Endothelial cell of hepatic sinusoid (primary cell): Measurements from ENCODE around the gene ITGA2B.

Experiments
- in situ Hi-C: cut with HindIII; loops from 2 replicates; pipeline ENCODE4 v1.10.0; 2017; ENCODE audit warnings: low sequenced_read_pairs

Gene ITGA2B

DNA sequence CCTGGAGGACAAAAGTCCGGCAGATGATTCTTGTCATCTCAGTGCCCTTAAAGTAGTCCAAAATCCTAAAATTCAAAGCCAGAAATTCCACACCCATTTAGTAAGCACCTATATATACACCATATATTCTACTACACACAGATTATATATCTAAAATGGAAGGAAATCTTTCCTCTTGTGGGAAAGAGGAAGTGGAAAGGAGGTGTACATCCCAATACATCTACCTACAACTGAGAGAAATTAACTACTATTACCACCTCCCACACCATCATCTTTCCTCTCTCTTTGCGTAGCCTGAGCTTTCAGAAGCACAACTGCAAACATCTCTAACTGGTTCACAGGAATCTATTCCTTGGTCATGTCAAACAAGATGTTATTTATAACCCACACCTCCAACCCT, 5.4 kb upstream of the ITGA2B start:
- in situ Hi-C loops, result loop anchor here (5.0 kb wide), 2 partner anchors 42 to 137 kb away; no protein-coding TSS in a partner anchor

DNA sequence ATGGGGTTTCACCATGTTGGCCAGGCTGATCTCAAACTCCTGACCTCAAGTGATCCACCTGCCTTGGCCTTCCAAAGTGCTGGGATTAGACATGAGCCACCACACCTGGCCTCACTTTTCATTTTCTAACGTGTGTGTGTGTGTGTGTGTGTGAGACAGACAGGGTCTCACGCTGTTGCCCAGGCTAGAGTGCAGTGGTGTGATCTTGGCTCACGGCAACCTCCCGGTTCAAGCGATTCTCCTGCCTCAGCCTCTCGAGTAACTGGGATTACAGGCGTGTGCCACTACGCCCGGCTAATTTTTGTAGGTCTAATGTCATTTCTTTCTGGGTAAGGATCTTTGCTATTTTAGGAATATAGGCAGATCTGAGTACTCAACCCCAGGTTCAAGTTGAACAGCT, 4.7 kb upstream of the ITGA2B start:
- in situ Hi-C loops, result loop anchor here (5.0 kb wide), 2 partner anchors 43 to 138 kb away; no protein-coding TSS in a partner anchor

DNA sequence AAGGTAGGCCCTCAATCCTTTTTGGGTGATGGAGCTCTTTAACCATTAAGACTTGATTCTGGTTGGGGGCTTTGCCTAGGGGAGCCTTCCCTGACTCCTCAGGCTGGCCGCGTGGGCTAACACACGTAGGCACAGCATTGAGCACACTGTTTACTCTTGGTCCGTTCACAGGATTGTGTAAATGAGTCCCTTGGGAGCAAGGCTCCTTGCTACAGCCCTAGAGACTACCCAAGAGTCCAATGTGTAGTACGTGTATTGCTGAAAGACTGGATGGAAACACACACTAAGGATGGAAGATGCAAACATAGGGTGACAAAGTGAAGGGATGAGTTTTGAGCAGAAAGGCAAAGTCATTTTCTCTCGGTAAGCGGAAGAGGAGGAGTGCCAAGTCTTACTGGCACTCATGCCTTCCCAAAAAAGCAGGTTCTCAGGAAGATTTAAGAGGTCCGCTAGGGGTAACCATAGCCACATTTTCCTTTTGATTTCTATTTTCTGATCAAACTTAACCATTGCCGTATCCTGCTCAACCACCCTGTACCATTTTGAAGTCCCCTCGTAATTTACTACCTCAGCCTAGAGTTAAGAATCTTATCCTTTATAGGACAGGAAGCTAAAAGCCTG, 911 bp upstream of the ITGA2B start:
- in situ Hi-C loops, result loop anchor here (5.0 kb wide), 2 partner anchors 47 to 142 kb away; no protein-coding TSS in a partner anchor

DNA sequence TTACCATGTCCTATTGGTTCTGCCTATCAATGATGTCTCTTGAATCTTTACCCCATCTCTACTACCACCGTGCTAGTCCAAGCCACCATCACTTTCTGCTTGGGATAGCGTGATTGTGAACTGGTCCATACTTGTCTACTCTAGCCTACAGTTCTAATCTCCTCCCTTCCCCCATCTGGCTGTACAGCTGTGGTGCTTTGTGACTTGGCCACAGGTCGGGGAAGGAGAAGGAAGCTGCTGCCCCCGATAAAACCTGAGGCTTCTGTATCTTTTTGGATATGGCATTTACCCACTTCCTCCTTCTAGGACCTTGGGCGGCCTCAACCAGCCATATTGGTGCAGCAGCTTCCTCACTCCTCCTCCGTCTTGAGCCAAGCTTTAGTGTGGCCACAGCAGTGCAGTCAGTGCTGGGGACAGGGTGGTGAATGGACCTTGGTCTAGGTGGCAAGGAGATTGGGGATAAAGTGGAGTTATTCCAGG, 314 bp upstream of the ITGA2B start:
- in situ Hi-C loops, result loop anchor here (5.0 kb wide), 2 partner anchors 48 to 143 kb away; no protein-coding TSS in a partner anchor

DNA sequence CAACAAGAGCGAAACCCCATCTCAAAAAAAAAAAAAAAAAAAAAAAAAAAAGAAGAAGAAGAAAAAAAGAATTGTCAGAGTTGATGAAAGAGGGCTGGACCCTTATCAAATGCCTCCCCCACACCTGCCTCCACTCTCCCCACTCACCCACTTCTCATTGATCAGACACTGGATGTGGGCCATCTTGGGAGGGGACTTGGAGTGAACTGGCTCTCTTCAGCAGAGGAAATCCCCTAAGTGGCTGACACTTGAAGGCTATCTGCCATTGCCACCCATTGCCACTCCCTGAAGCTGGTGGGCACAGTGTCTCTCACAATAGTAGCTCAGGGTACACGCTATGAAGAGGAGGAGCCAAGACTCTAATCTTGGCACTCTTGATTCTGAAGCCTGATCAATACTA, 1.6 kb downstream of the ITGA2B start:
- in situ Hi-C loops, result no loop called here

DNA sequence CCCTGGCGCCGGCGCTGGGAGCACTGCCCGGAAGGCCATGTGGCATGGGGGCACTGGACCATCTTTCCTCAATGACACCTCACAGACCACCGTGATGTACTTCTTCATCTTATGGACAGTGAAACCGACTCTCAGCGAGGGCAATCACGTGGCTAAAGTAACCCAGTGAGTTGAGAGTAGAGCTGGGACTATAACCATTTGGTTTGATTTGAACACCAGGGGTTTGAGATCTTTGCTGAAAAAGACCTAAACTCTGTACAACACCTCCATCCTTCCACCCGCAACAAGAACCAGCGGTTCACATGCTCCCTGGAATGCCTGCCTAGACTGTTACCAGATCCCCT, 3.3 kb downstream of the ITGA2B start:
- in situ Hi-C loops, result no loop called here

DNA sequence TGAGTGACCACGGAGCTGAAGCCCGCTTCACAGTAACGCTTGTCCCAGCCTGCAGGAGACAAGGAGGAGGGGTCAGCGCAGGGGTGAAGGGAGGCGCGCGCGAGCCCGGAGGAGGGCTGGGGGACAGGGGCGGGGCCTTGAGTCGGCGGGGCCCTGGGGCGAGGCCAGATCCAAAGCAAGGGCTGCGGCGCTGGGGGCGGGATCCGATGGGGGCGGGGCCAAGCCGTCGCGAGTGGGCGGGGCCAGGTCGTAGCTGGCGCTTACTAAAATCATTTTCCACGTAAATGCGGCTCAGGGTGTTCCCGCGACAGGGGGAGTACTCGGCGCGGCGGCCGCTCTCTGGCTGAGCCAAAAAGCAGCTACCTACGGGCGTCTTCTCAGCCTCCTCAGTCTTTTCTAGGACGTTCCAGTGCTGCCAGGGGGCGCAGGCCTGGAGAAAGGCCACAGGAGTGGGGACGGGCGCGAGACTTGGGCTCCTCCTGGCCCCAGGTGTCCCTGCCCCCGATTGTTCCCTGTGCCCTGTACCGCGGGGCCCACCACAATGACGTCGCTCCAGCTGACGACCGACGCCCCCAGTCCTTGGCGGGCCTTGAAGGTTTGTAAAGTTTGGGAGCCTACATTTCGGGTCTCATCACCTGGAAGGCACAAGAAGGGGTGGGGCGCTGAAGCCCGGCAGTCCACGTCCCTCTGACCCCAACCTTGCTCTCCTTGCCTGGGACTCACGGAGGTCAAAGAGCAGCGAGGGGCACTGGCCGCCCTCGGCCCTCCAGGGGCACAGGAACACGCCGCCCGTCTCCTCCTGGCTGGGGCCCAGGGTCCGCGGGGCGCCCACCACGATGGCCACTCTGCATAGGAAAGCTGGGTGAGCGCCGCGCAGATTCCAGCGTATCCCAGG, 3.9 kb downstream of the ITGA2B start:
- in situ Hi-C loops, result no loop called here

DNA sequence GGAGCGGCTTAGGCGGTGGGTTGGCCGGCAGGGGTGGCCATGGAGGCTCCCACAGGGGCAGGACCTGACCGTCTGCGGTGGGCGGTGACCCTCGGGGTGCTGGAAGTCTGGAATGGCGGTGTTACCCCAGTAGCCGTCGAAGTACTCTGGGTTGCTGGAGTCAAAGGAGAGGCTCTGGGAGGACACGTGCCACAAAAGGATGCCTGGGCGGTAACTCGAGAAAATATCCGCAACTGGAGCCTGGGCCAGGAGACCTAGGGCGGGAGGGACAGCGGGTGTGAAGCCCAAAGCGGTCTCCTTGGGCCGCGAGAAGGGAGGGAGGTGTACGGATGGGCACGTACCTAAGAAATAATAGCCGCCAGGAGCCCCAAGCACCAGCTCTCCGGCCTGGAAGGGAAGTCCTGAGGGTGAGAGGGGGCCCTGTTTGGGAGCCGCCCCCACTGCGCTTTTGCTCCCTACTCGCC, 4.6 kb downstream of the ITGA2B start:
- in situ Hi-C loops, result no loop called here

DNA sequence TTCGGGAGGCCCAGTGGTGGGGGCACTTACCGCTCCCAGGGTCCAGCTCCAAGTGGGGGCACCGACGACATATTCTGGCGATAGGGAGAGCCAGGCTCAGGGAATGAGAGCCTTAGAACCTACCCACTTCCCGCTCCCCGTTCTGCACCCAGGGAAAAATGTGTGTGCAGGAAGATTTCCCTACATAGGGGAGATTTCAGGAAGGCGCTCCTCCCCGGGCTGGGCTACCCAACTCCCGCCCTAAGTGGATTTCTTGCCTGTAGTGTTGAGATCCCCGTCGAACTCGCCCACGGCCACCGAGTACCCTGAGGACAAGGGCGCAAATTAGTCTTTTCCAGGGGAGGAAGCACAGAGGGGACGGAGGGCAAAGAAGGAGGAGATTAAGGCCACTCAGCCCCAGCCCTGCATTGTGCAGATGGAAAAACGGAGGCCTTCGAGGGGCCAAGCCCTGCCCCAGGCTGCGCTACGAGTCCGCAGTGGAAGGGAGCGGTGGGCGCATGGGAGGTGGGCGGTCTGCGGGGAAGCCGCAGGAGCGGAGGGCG, 5.1 kb downstream of the ITGA2B start:
- in situ Hi-C loops, result no loop called here

DNA sequence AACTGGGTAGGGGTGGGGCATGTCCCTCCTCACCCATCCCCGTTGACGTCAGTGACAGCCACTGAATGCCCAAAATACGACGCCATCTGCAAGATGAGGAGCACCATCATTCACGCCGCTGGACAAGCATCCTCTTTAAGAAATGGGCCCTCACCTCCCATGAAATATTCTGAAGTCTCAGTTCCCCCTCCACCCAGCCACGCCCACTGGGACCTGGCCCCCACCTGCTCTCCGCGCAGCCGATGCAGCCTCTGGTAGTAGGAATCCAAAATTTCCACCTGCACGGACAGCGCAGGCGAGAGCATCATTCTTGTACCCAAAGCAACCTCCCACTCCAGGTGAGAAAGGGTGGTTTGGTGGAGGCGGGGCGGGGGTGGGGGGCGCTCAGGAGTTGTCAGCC, 5.6 kb downstream of the ITGA2B start:
- in situ Hi-C loops, result no loop called here

DNA sequence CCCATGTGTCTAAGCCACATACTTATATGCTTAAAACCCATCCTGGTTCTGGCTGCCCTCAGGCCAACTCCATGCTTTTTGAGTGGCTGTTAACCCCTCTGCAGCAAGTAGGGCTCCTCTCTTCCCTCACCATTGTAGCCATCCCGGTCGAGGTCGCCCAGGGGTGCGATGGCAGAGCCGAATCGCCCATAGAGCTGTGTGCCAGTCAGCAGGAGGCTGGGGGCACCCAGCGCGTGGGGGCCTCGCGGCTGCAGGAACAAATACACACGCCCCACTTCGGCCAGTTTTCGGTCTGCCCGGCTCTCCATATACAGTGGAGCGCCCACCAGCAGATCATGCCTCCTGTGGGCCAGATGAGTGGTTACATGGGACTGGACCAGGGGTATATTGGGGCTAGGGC, 6.1 kb downstream of the ITGA2B start:
- in situ Hi-C loops, result no loop called here

DNA sequence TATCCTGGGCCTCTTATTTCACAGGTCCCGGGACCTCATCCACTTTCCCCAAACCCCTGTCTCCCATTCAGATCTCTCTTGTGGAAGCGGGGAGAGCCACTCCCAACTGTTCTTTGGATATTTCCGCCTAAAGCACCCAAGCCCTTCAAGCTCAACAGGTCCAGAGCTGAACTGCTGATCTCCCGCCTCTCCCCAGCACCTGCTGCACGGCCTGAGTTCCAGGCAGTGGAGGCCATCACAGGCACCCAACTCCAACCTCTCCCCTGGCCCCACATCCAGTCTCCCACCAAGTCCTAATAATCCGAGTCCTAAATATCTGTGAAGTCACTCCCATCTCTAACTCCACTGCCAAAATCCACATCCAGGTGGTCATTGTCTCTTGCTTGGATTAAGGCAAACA, 6.5 kb downstream of the ITGA2B start:
- in situ Hi-C loops, result no loop called here

DNA sequence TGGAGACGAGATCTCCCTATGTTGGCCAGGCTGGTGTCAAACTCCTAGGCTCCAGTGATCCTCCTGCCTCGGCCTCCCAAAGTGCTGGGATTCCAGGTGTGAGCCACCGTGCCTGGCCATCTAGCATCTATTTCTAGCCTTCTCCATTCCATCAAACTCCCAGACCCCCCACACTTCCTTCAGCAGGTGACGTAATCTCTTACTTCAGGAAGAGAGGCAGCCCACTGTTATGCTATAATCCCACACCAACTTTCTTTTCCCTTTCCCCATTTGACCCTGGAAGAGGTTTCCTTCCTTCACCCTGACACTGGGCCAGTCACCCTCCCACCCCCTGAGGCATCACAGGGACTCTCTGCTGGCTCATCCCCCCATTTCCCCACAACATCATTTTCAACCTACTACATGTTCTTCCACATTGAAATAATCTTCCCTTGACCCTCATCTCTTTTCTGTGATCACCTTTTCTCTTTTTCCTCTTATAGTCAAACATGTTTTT, 7.6 kb downstream of the ITGA2B start:
- in situ Hi-C loops, result no loop called here

DNA sequence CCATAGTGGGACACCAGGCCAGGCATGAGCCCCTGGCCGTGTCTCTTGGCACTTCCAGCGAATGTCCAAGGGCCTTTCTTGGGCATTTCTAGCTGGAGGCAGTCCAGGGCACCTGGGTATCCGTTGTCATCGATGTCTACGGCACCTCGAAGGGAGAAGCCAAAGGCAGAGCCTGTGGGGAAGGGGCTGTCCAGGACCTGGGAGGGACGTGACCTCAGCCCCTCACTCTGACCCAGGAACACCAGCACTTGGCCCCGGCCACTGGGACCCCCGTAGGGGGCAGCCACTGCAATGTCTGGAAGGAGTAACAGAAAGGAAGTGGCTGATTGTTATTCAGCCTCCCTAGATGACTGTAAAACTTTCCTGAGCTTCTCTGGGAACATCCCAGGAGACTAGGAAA, 8.7 kb downstream of the ITGA2B start:
- in situ Hi-C loops, result no loop called here

DNA sequence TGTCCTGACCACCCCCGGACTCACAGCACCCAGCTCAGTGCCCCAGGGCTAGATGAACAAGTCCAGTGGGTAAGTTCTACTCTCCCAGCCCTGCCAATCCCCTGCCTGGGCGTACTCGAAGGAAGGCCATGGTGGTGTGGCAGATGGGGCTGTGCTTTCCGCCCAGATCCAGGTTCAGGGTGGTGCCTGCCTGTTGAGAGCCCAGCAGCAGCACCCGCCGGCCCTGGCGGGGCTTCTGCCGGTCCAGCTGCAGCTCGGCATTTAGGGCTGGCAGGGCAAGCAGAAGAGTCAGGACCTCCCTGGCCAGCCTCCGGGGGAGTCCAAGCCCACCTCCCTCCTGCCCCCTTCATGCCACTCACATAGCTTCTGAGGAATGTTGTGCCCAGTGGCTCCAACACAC, 9.6 kb downstream of the ITGA2B start:
- in situ Hi-C loops, result no loop called here

DNA sequence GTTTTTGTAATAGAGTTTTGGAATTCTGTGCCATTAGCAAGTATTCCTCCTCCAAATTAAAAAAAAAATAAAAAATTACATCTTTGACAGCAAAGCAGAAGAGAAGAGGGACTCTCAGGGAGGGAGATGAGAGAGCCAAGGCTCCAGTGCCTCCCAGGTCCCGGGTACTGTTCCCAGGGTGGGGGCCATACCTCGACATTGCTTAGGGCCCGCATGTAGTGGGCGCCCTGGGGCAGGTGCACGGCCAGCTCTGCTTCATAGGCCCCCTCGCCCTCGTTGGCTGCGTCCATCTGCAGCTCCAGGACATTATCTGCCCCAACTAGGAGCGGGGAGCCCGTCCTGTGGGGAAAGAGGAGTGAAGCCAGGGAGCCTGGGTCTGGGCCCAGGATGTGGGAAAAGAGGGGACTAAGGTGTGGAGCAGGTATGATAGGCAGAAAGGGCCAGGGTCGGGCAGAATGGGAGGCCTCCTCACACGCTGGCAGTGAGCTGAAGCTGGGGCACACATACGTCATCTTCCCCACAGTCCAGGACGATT, 11.2 kb downstream of the ITGA2B start:
- in situ Hi-C loops, result no loop called here

DNA sequence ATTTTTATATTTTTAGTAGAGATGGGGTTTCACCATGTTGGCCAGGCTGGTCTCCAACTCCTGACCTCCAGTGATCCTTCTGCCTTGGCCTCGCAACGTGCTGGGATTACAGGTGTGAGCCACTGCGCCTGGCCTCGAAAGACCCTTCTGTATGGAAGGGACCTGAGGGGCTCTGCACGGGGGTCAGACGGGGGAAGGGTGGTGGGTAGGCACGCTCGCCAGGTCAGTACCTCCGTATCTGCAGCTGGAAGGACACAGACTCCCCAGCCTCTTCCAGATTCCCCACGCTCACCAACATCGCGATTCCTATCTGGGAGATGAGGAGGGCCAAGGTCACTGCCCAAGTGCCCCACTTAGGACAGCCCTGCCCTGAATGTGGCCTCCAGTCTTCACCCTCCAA, 12.7 kb downstream of the ITGA2B start:
- in situ Hi-C loops, result no loop called here

DNA sequence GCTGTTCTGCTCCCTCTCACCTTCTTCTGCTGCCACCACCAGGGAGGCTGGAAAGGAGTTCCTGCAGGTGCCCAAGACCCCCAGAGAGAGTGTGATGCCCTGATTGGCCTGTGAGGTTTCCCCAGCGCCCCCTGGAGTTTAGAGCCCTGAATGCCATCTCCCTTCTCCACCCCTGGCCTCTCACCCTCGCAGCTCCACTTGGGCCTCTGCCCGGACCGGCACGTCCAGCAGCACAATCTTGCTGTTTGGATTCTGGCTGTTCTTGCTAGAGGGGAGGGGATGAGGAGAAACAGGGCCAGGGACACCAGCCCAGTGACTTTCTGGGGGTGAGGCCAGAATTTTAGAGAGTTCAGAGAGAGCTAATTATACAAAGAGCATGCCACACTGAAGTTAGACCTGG, 13.3 kb downstream of the ITGA2B start:
- in situ Hi-C loops, result no loop called here

DNA sequence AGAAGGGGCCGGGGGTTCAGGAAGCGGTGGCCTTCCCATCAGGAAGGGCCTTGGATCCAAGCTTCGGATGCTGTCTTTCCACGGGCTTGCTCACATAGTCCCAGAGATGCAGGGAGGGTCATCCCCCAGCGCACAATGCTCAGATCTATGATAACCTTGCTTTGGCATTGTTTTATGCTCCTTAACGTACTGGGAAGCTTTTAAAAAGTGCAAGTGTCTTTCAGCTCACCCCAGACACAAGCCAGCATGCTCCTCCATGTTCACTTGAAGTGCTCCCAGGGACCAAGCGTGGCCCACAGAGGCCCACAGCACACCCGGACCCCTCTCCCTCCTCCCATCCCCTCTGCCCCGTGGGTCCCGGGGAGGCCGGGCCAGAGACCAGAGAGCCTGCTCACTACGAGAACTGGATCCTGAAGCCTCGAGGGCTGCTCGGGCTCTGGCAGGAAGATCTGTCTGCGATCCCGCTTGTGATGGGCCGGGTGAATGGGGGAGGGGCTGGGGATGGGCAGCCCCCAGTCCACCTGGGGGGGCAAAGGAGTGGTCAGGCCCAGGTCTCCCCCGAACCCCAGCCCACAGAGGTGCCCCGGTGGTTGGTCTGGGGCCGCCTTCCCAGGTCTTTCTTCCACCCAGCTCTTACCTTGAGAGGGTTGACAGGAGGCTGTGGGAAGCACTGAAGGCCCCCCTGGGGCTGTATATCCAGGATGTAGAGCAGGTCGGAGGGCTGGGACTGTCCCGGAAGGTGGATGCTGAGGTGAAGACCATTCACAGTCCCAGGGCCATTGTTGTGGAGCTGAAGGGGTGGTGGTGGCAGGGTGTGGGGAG, 14.0 kb downstream of the ITGA2B start:
- in situ Hi-C loops, result no loop called here
